Urinary bladder (tissue), 4 donors: ENCODE data around the gene BMP4. TPM values are rescaled to one million over a fixed set of nuclear protein-coding genes. Genes with fewer than 3 reads are reported as not detected.

Experiments
- DNase-seq: peaks from one replicate; pipeline ENCODE4 v3.0.0-alpha.2; 2015; ENCODE audit errors: extremely low spot score
- H3K27ac ChIP-seq: one replicate; pipeline ENCODE4 v1.5.1; 2013; ENCODE audit warnings: low read depth, mild to moderate bottlenecking, moderate library complexity
- H3K36me3 ChIP-seq: one replicate; pipeline ENCODE4 v1.6.1; 2013; ENCODE audit warnings: mild to moderate bottlenecking, moderate library complexity; ENCODE audit not compliant: insufficient read depth
- H3K4me1 ChIP-seq: one replicate; pipeline ENCODE4 v1.6.1; 2013; ENCODE audit warnings: mild to moderate bottlenecking, moderate library complexity; ENCODE audit not compliant: insufficient read depth
- H3K4me3 ChIP-seq: one replicate; pipeline ENCODE4 v1.5.1; 2013; ENCODE audit warnings: low read depth, low read length
- WGBS: extraction: QIAGEN DNeasy Blood & Tissue Kit; methylation state at CpG from one replicate; pipeline ENCODE4 v1.1.7; 2013; 5-methylcytosine and 5-hydroxymethylcytosine counted together
- polyA plus RNA-seq: library from polyadenylated mRNA; stranded (reverse); fragments of 200-250 nt; gene quantifications from one replicate; pipeline ENCODE4 v1.2.3, GENCODE V29; 2013
- total RNA-seq: library from RNA; depleted of rRNA; stranded (reverse); fragments of >200 nt; gene quantifications from one replicate; pipeline ENCODE4 v1.2.3, GENCODE V29; 2014
- donor health status: healthy with polysubstance abuse.
- donor health status: healthy.

BMP4 gene
- total and polyA plus RNA-seq, 2 donors: 46.3 to 82.4 TPM

DNA sequence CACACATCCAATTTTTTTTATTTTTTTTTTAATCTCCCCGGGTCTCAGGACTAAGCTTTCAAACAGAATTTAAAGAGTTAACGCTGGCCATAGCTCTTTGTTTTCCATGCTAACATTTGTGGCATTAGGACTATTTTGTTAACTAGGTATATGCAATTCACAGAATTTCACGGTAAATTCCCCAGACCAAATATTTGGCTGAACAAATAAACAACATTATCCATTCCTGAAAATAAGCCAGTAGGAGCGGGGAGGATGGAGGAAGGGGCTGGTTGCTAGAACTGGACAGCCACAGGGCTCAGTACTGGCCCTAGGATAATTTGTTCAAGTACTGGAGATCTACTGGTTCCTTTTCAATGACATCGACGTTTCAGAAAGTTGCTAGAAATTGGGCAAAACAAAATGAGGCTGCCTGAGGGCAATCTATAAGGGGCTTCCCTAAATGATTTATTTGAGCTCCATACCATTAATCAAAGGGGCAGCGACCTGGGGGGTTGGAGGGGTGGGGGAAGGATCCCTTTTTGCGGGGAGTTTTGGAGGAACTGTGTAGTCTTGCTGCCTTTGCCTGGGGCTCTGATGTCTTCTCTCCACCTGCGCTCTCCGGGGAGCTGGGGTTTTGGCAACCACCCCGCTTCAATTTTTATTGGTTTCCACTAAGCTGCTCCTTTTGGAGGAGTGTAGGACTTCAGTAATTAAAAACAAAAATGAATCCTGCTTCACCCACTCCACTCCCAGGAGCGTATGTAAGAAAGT lies 9.0 kb downstream of the BMP4 start:
- H3K27ac ChIP-seq: no peak overlapping the region
- H3K4me3 ChIP-seq: no peak overlapping the region
- WGBS: 47% methylated on average over 12 of the region's 12 CpGs
- H3K36me3 ChIP-seq: peaks cover 2% of the 10 kb centered on the region
- no peak for DNase-seq
- no peaks in the 10 kb centered on the region for H3K4me1 ChIP-seq

DNA sequence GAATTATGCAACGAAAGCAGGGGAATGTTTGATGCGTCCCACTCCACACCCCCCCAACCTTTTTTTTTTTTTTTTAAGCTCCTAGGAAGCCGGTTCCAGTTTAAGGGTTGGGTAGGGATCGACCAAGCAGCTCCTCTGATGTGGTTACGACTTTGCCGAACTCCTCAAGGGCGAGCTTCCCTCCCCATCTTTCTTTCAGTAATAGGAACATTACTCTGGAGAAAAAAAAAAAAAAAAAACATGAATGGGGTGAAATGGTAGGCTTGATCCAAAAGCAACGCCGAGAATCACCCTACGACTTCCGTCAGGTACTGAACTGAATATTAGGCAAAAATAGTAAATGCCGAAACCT lies 9.6 kb downstream of the BMP4 start:
- no peaks in the 10 kb centered on the region for H3K4me1 ChIP-seq
- WGBS: 56% methylated on average over 12 of the region's 12 CpGs
- no peak for DNase-seq
- peaks cover 2% of the 10 kb centered on the region for H3K36me3 ChIP-seq
- no peak overlapping the region for H3K27ac ChIP-seq
- H3K4me3 ChIP-seq: no peak overlapping the region

DNA sequence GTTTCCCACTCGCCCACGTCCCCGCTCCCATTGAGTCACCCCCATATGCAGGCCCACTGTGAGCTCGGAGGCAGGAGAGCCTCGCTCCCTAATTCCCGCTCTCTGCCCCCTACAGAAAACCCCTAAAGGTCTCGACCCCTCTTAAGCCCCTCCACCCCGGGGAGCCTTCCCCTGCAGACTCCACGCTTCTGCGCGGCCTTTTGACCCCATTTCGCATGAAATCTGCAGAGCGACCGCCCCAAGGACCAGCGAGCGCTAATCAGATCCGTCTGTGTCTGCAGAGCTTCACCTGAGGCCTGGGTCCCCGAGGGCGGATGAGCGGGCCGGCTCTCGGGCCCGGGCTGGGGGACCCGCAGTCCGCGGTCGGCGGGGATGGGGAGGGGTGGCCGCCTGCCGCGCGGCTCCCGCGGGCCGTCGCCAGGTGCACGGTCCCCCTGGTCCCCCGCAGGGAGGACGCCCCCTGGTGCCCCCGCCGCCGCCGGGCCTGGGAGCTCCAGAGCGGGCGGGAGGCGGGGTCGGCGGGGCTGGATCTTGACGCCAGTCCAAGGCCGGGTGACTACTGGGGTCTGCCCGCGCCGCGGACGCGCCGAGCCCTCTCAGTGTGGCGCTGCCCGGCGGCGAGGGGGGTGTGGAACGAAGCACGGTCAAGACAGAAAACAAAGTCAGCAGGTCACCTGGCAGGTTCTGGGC lies 10.1 kb downstream of the BMP4 start:
- Histone ChIP-seq H3K36me3 (peaks cover 2% of the 10 kb centered on the region), H3K4me3 (no peak overlapping the region), H3K4me1 (no peaks in the 10 kb centered on the region), H3K27ac (no peak overlapping the region)
- no peak for DNase-seq
- 37% methylated on average over 63 of the region's 63 CpGs for WGBS

DNA sequence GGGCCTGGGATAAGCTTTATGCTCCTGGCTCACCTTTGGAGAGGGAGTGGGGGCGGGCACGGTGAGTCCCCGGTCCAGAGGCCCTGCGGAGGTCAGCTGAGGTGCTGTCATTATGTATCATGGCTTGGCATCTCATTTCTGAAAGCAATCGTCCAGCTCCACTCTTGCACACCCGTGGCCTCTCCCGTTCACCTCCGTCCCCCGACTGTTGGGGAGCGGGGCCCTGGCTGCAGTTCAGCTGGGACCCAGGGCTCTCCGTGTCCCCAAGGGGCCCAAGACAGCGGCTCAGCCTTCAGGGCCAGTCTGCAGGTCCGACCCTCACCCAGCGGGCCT lies 10.6 kb downstream of the BMP4 start:
- no peak overlapping the region for H3K27ac ChIP-seq
- 76% methylated on average over 14 of the region's 14 CpGs for WGBS
- no peaks in the 10 kb centered on the region for H3K4me1 ChIP-seq
- no peak for DNase-seq
- H3K4me3 ChIP-seq: no peak overlapping the region
- H3K36me3 ChIP-seq: peaks cover 2% of the 10 kb centered on the region

DNA sequence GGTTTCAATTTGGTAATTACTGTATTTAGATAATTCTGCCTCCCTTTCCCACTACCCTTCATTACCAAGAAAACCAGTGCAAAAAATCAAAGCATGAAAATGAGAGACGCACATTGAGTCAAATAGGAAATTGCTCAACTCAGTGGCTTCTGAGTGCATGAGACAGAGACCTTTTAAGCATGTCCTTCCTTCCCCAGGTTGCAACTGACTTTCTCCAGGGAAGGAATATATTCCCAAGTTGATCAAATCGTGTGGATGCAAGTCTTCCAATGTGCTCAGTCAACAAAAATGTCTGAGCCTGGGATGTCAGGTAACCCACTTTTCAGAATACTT lies 12.9 kb downstream of the BMP4 start:
- 61% methylated on average over 2 of the region's 2 CpGs for WGBS
- DNase-seq: no peak
- Histone ChIP-seq H3K27ac (no peak overlapping the region), H3K4me3 (no peak overlapping the region), H3K36me3 (no peaks in the 10 kb centered on the region), H3K4me1 (no peaks in the 10 kb centered on the region)

DNA sequence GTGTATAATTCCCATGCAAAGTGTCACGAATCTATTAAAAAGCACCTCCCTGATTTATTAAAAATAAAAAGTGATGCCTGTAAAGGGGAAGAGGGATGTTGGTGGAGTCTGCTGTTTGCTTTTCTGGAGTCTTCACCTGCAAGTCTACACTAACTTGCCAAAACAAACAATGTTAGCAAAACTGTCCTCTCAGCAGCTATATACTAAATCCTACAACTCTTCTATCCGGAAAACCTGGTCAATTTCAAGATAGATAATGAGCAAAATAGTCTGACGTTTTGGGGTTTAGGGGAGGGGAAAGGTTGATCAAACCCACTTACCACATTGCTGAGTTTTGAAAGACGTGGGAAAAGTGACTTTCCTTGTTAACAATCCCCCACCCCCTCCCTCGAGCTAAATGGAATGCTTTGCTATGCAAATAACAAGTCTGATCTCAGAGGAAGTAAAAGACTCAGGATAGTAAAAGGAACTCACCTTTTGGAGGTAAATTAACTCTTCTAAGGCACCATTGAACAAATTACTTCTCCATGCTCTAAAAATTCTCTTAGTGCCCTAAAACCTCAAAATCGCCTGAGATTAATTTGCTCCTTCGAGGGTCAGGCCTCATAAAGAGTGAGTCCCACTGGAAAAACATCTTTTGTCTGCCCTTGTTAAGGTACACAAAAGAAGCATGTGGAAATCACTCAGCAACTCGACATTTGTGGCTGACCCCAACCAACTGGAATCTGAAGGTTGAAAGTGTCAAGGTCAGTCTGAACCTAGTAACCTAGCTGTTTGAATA lies 13.5 kb downstream of the BMP4 start:
- Histone ChIP-seq H3K4me3 (no peak overlapping the region), H3K4me1 (no peaks in the 10 kb centered on the region), H3K36me3 (no peaks in the 10 kb centered on the region), H3K27ac (no peak overlapping the region)
- WGBS: 55% methylated on average over 8 of the region's 8 CpGs
- no peak for DNase-seq

DNA sequence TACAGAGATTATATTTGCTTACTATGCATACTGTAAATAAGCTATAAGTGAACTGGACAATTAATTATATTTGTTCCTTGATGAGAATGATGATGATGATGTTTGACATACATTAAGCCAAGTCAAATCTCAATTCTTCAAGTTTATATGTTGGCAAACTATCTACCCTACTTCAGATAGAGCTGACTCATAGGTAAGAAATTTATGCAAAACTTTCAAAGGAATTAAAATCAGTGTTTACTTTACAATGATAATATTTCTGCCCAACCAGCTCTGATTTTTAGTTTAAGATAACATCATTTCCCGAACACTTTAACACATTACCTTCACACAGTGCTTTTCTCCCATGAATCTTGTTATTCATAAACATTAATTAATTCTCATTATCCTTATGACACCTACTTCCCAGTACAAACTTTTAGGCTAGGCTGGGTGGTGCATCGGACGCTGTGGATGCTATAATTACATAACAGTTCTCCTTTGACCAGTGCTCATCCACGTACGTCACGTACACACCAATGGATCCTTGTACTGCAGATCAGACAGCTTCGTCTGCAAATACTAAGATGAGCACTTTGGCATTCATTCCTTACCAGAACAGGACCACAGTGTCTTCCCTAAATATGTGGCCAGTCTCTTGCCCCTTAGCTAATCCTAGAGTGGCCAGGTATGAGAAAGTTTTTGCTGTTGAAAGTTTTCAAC lies 18.3 kb downstream of the BMP4 start:
- 71% methylated on average over 7 of the region's 7 CpGs for WGBS
- Histone ChIP-seq H3K4me1 (no peaks in the 10 kb centered on the region), H3K27ac (no peak overlapping the region), H3K4me3 (no peak overlapping the region), H3K36me3 (no peaks in the 10 kb centered on the region)
- no peak for DNase-seq

DNA sequence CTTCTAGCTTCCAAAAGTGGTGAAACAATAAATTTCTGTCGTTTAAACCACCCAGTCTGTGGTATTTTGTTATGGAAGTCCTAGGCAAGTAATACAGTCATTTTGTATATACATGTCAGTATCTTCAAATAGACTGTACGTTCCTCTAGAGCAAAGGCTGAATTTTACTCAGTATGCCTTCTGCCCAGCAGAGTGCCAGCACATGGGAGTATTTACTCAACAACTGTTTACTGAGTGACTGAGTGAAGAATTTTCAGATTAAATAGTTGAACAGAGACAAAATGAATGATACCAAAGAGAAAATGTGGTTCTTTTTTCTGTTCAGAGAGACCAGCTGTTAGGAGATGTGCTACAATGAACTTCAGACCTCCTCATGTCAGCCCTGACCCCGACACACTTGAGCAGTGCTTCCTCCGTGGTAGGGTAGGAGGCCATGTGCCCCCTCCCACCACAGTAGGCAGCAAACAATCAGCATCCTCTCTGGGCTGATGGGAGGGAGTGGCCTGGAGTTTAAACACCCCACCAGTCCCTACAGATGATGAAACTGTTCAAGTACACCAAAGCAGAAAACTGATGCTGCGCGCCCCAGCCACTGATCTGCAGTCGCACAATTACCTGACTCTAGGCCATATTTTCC lies 21.7 kb downstream of the BMP4 start:
- no peaks in the 10 kb centered on the region for H3K4me1 ChIP-seq
- no peaks in the 10 kb centered on the region for H3K36me3 ChIP-seq
- 74% methylated on average over 7 of the region's 7 CpGs for WGBS
- no peak for DNase-seq
- no peak overlapping the region for H3K4me3 ChIP-seq
- H3K27ac ChIP-seq: no peak overlapping the region

DNA sequence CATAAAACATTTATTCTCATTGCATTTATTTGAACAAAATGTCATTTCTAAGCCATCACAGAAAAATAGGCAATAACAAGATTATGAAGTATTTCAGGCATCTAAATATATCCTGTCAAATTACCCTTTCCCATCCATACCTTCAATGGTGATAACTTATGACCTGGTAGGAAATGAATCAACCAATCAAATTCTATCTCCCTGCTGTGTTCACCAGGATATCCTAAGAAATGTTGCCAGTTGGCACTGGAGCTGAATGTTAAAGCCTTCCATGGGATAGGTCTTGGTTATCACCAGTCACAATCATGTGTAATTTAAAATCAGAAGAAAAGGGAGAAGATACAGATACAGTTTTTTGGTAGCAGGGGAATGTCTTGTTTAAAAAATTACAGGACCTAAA lies 23.7 kb downstream of the BMP4 start:
- no peak for DNase-seq
- Histone ChIP-seq H3K36me3 (no peaks in the 10 kb centered on the region), H3K27ac (no peak overlapping the region), H3K4me3 (no peak overlapping the region), H3K4me1 (no peaks in the 10 kb centered on the region)

DNA sequence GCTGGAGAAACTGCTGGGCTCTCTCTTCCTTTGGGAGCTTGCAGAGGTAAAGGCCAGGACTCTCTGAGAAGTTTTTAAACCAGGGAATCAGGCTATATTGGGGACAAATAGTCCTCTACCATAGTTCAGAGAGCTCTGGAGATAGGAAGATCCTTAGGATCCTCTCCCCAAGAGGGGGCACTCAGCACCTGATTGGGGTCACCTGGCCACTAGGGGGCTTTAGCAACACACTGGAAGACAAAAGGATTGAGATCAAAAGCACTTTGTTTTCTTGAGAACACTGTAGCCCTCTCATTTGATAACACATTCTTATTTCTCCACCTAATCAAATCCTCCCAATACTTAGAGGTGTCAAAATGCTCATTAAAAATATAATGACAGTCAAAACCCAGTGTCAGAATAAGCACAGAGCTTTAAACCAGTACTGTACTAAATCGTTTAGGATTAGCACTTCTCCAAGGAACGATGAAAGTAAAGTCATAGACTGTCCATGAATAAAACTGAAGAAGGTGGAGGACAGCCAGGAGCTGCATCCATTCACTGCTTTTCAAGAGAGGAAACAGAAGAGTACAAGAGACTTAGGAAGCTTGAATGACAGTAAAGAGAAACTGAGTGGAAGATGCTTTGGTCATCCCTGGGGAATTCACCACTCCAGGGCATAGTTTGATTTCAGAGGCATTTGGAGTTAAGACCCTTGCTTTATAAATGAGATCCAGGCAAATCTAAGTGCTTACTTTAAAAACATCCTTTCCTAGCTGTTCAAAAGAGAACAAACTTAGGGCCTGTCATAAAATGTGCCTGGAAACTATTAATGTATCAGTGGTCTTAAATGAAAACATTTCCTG lies 26.5 kb downstream of the BMP4 start:
- H3K4me1 ChIP-seq: no peaks in the 10 kb centered on the region
- no peak for DNase-seq
- H3K36me3 ChIP-seq: no peaks in the 10 kb centered on the region
- H3K27ac ChIP-seq: no peak overlapping the region
- H3K4me3 ChIP-seq: no peak overlapping the region
- WGBS: 37% methylated on average over 2 of the region's 2 CpGs

DNA sequence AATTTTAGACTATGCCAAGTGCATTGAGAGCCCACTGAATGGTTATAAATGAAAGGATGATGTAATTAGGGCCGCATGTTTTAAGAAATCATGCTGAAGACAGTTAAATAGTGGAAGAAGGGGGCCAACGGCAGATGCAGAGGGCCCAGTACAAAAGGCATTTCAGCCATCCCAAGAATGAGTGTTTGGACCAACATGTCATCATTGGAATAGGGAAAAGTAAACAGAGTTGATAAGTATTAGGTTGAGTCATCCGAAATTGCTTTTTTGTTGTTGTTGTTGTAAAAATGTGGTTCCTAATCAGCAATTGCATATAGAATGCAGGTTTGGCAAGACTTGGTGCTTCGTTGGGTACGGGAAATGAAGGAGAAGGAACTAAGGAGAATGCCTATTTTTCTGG lies 29.5 kb downstream of the BMP4 start:
- no peak overlapping the region for H3K4me3 ChIP-seq
- H3K27ac ChIP-seq: no peak overlapping the region
- DNase-seq: no peak
- H3K4me1 ChIP-seq: no peaks in the 10 kb centered on the region
- H3K36me3 ChIP-seq: no peaks in the 10 kb centered on the region
- WGBS: 62% methylated on average over 5 of the region's 5 CpGs

DNA sequence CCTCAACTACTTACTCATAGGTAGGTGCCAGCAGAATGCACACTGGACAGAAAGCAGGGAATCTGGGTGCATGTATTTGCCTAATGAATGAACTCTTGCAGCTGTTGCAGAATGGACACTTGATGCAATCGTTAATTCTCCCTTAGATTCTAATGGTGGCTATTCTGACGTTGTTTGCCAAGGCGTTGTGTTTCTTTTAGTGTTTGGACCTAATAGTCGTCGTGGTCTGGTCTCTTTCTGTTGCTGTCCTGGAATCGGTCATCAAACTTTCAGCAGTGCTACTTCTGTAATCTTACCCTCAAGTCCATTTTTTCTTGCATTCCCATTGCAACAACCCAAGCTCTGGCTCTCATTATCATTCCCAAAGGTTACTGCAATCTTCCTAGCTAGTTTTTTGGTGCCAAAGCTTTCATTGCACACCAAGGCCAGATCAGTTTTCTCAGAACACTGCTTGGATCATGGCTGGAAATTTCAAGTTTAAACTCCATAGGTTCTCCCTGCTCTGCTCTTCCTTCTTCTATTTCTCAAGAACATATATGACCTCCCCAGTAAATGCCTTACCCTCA lies 31.3 kb downstream of the BMP4 start:
- Histone ChIP-seq H3K4me1 (no peaks in the 10 kb centered on the region), H3K36me3 (no peaks in the 10 kb centered on the region), H3K27ac (no peak overlapping the region), H3K4me3 (no peak overlapping the region)
- WGBS: 85% methylated on average over 6 of the region's 6 CpGs
- no peak for DNase-seq
